Ishikawa (cell line): ENCODE measurements around the gene EDIL3.

ENCODE experiments used
- EP300 ChIP-seq: IDR thresholded peaks from 2 replicates; pipeline ENCODE4 v1.6.1; 2012; ENCODE audit warnings: borderline replicate concordance
- RAD21 ChIP-seq: IDR thresholded peaks from 2 replicates; pipeline ENCODE4 v1.6.1; 2012; ENCODE audit warnings: low read depth
- REST ChIP-seq: IDR thresholded peaks from 2 replicates; pipeline ENCODE4 v1.6.1; 2012; ENCODE audit warnings: low read depth, mild to moderate bottlenecking

GRCh38 chr5:84299959-84300358 lies 84.7 kb downstream of the EDIL3 start:
- no peak for TF ChIP-seq RAD21
- no peak for TF ChIP-seq EP300
- TF ChIP-seq REST, result no peak
